Urinary bladder (tissue), 4 donors: ENCODE results near the gene EHD1. TPM values are rescaled to one million over a fixed set of nuclear protein-coding genes. Genes with fewer than 3 reads are reported as not detected.

Experiments
- DNase-seq: peaks from one replicate; pipeline ENCODE4 v3.0.0-alpha.2; 2015; ENCODE audit errors: extremely low spot score
- H3K27ac ChIP-seq: one replicate; pipeline ENCODE4 v1.5.1; 2013; ENCODE audit warnings: low read depth, mild to moderate bottlenecking, moderate library complexity
- H3K36me3 ChIP-seq: one replicate; pipeline ENCODE4 v1.6.1; 2013; ENCODE audit warnings: mild to moderate bottlenecking, moderate library complexity; ENCODE audit not compliant: insufficient read depth
- H3K4me1 ChIP-seq: one replicate; pipeline ENCODE4 v1.6.1; 2013; ENCODE audit warnings: mild to moderate bottlenecking, moderate library complexity; ENCODE audit not compliant: insufficient read depth
- H3K4me3 ChIP-seq: one replicate; pipeline ENCODE4 v1.5.1; 2013; ENCODE audit warnings: low read depth, low read length
- WGBS: extraction: QIAGEN DNeasy Blood & Tissue Kit; methylation state at CpG from one replicate; pipeline ENCODE4 v1.1.7; 2013; 5-methylcytosine and 5-hydroxymethylcytosine counted together
- polyA plus RNA-seq: library from polyadenylated mRNA; stranded (reverse); fragments of 200-250 nt; gene quantifications from one replicate; pipeline ENCODE4 v1.2.3, GENCODE V29; 2013
- total RNA-seq: library from RNA; depleted of rRNA; stranded (reverse); fragments of >200 nt; gene quantifications from one replicate; pipeline ENCODE4 v1.2.3, GENCODE V29; 2014
- donor health status: healthy with polysubstance abuse.
- donor health status: healthy.

EHD1 gene
- total and polyA plus RNA-seq, 2 donors, result 31.3 to 50.5 TPM

- DNase-seq, result no peak
- no peak overlapping the region for H3K4me3 ChIP-seq
- no peaks in the 10 kb centered on the region for H3K4me1 ChIP-seq
- WGBS, result 89% methylated on average over 13 of the region's 13 CpGs
- H3K27ac ChIP-seq, result no peak overlapping the region
- H3K36me3 ChIP-seq, result no peaks in the 10 kb centered on the region
Measured at GRCh38 chr11:64839335-64839734, 39.1 kb downstream of the EHD1 start.

GRCh38 chr11:64838600-64839334, 39.7 kb downstream of the EHD1 start:
- no peaks in the 10 kb centered on the region for H3K36me3 ChIP-seq
- no peaks in the 10 kb centered on the region for H3K4me1 ChIP-seq
- WGBS, result 93% methylated on average over 28 of the region's 28 CpGs
- H3K27ac ChIP-seq, result no peak overlapping the region
- DNase-seq, result no peak
- H3K4me3 ChIP-seq, result no peak overlapping the region

DNA sequence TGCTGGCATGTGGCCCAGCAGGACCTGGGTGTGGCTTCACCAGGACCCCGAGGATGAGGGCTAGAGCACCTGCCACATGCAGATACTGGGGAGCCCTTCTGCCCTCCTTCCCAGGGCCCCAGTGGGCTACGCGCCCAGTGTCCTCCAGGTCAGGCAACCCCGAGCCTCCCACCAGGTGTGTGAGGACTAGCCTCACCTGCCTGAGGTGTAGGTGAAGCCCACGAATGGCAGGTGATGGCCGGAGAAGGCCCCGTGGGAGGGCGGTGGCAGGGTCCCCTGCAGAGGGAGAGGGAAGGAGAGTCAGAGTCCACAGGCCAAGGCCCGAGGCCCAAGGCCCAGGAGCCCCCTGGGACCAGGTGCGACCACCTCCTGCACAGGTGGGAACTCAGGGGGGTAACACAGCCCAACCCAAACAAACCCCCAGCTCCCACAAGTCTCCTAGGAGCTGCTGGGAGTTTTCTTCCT, 40.5 kb downstream of the EHD1 start:
- 92% methylated on average over 10 of the region's 10 CpGs for WGBS
- DNase-seq, result no peak

GRCh38 chr11:64836448-64837072, 41.9 kb downstream of the EHD1 start:
- DNase-seq, result no peak
- 84% methylated on average over 16 of the region's 16 CpGs for WGBS
- H3K4me1 ChIP-seq, result no peaks in the 10 kb centered on the region
- H3K36me3 ChIP-seq, result no peaks in the 10 kb centered on the region
- no peak overlapping the region for H3K4me3 ChIP-seq
- H3K27ac ChIP-seq, result no peak overlapping the region

More for the DNA sequence above, 40.5 kb downstream of the EHD1 start:
- no peaks in the 10 kb centered on the region for H3K4me1 ChIP-seq
- H3K27ac ChIP-seq, result no peak overlapping the region
- H3K4me3 ChIP-seq, result no peak overlapping the region
- H3K36me3 ChIP-seq, result no peaks in the 10 kb centered on the region

DNA sequence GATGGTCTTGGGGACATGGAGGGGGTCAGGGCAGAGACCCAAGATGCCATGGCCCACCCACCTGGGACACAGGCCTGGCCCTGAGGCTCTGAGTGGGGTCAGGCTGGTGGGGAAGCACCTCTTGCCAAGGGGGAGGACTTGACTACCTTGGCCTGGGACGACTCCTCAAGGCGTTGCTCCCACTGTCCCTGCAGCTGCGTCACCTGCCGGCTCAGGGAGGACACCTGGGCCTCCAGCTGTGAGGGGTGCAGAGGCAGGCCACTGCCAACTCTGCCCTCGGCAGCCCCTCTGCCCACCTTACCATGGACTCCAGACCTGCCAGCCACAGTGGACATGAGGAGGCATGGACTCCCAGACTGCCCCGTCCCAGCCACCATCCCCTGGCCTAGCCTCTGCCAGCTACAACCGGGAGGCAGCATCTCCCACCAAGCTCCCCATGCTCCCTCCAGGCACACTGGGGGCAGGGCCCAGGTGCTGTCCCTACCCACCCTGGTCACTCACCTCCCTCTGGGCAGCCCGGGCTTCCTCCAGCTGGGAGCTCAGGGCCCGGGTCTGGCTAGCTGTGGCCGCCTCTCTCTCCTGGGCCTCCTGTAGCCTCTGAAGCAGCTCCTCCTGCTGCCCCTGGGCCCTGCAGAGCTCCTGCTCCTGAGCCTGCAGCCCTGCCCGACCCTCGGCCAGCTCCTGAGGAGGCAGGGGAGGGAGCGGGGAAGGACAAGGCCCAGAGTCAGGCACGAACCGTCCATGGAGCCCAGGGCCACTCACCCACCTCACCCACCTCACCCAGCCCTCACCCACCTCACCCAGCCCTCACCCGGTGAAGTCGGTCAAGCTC, 42.6 kb downstream of the EHD1 start:
- DNase-seq, result no peak
- Histone ChIP-seq H3K4me1 (no peaks in the 10 kb centered on the region), H3K27ac (no peak overlapping the region), H3K36me3 (no peaks in the 10 kb centered on the region), H3K4me3 (no peak overlapping the region)
- 87% methylated on average over 17 of the region's 17 CpGs for WGBS

DNA sequence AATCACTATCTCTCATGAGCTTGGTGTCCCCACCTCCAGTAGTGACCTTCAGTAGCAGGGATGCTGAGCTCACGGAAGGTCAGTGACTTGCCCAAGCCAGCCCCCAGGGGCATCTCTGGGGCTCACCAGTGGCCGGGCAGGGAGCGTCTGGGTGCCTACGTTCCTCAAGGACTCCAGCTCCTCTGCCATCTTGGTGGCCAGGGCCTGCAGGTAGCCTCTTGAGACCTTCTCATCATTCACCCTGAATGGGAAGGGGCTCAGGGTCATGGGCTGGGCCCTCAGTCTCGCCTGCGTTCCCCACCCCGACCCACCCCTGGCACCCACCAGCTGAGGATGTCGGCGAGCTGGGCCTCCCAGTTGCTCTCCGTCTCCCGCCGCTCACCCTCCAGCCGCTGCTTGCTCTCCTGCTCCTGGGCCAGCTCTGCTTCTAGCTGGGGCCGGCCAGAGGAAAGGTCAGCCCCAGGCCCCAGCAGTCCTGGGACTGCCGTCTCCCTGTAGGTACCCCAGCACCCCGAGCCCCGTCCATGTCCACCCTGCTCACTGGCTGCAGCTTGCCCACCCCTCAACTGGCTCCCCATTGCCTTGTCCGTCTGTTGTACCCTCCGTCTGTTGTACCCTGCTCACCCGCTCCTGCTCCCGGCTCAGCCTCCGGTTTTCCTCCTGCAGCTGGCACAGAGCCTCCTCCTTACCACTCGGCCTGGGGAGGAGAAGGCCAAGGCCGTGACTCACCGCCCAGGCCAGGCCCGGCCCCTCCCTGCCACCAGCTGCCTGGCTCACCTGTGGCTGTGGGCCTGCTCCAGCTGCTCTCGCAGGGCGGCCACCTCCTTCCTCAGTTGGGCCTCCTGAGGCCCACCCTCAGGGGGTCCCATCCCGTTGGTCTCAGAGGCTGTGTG, 43.5 kb downstream of the EHD1 start:
- no peak overlapping the region for H3K27ac ChIP-seq
- DNase-seq, result no peak

DNA sequence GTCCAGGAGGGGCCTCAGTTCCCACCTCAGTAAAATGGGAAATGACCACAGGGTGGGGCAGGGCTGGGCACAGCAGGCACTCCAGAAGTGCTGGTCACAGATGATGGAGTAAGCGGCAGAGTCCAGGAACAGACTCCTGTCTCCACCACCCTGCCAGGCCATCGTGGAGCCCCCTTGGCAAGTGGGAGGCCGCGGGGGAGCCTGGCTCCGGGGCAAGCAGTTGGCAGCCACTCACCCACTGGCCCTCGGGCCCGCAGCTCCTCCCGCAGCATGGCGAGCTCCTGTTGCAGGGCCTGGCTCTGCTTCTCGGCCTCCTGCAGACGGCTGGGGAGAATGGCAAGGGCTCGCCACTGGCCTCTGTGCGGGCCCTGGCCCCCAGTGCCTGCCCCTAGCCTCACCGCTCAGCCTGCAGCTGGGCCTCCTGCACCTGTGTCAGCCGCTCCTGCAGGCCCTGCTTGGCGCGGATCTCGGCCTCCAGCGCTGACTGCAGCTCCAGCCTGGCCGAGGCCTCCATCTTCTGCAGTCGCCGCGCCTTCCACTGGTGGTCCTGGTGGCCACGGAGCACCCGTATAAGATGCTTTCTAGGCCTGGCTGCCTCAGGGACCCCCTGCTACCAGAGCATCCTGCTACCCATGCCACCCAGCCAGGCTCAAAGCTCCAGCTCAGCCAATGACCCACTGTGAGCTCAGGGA, 44.2 kb downstream of the EHD1 start:
- no peaks in the 10 kb centered on the region for H3K36me3 ChIP-seq
- no peak for DNase-seq
- no peak overlapping the region for H3K4me3 ChIP-seq
- no peaks in the 10 kb centered on the region for H3K4me1 ChIP-seq
- 91% methylated on average over 25 of the region's 25 CpGs for WGBS
- H3K27ac ChIP-seq, result no peak overlapping the region

More for the DNA sequence above, 43.5 kb downstream of the EHD1 start:
- no peaks in the 10 kb centered on the region for H3K36me3 ChIP-seq
- H3K4me3 ChIP-seq, result no peak overlapping the region
- WGBS, result 85% methylated on average over 29 of the region's 29 CpGs
- H3K4me1 ChIP-seq, result no peaks in the 10 kb centered on the region

DNA sequence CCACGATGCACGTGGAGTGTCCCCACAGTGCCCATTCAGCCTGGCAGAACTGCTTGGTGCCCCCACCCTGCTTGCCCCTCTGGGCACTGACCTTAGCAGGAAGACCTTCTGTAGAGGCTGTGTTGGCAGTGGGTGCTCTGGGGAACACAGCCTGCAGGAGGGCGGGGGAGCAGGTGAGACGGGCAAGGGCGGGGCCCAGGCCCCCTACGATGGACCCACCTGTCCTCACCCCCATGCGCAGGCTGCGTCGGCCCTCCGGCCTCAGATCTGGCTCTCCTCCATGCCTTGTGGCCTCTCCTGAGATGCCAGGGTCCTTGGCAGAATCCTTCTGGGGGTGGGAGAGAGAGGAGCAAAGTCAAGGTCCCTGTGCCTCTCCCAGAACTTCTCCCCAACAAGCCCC, 44.9 kb downstream of the EHD1 start:
- Histone ChIP-seq H3K27ac (no peak overlapping the region), H3K4me3 (no peak overlapping the region), H3K36me3 (no peaks in the 10 kb centered on the region), H3K4me1 (no peaks in the 10 kb centered on the region)
- 91% methylated on average over 10 of the region's 10 CpGs for WGBS
- no peak for DNase-seq

DNA sequence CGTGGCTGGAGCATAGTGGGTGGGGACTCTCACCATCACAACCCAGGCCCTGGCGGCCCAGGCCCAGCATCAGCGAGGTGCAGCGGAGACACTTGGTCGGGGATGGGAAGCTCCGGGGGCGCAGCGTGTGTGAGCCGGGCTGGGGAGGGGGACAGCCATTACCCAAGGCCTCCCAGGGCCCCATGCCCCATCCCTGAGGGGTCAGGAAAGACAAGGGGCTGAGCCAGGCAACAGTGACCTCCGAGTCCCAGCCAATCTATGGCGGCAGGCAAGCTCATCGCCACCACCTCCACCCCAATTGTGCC, 45.3 kb downstream of the EHD1 start:
- Histone ChIP-seq H3K4me3 (no peak overlapping the region), H3K36me3 (no peaks in the 10 kb centered on the region), H3K27ac (no peak overlapping the region), H3K4me1 (no peaks in the 10 kb centered on the region)
- no peak for DNase-seq
- 94% methylated on average over 12 of the region's 12 CpGs for WGBS

DNA sequence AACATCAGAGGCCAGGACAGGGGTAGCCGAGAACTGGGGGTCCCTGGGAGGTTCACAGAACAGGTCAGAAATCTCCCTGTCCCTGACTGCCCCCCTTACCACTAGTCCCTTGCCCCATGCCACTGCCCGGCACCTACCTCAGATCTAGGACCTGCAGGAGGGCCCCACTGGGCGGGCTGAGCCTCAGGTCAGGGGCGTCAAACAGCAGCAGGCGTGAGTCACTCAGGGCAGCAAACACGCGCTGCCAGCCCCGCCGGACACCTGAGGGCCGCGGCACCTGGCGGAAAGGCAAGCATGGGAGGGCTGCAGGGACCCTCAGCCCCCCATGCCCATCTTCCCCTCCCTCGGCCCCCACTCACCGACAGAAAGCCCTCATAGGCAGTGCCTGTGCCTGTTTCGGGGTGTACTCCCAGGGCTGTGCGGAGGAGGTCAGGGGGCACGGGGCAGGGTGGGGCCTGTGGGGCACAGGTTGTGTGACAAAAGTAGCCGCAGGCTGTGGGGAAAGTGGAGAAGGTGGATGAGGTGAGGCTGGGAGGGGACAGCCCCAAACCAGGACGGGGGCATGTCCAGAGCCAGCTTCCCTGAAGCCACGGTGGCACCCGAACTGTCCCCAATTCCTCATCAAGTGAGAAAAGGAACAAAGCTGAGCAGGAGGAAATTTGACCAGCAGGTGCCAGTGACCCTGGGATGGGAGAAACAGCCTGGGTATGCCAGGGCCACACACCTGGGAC, 45.8 kb downstream of the EHD1 start:
- WGBS, result 95% methylated on average over 21 of the region's 21 CpGs
- no peak overlapping the region for H3K27ac ChIP-seq

GRCh38 chr11:64831411-64831891, 47.0 kb downstream of the EHD1 start:
- Histone ChIP-seq H3K36me3 (no peaks in the 10 kb centered on the region), H3K27ac (no peak overlapping the region), H3K4me3 (no peak overlapping the region), H3K4me1 (no peaks in the 10 kb centered on the region)
- no peak for DNase-seq
- 86% methylated on average over 24 of the region's 24 CpGs for WGBS

More for the DNA sequence above, 45.8 kb downstream of the EHD1 start:
- DNase-seq, result no peak
- Histone ChIP-seq H3K4me1 (no peaks in the 10 kb centered on the region), H3K36me3 (no peaks in the 10 kb centered on the region), H3K4me3 (no peak overlapping the region)
